T-helper 17 cell (primary cell): Measurements from ENCODE around the gene DIP2C. TPM values are rescaled to one million over a fixed set of nuclear protein-coding genes. Genes with fewer than 3 reads are reported as not detected.

ENCODE experiments used
- ATAC-seq: fragments of 150-1000 bp; cut with Tn5 transposase; 2 replicates; pipeline ENCODE4 v1.10.0; 2021; ENCODE audit warnings: mild to moderate bottlenecking, moderate library complexity
- DNase-seq, 3 donors: peaks; one replicate each; pipeline versions ENCODE4 v3.0.0 to v3.0.0-alpha.2; 2020 to 2021
- H3K9me3 ChIP-seq: one replicate; pipeline ENCODE4 v1.7.0; 2013; ENCODE audit warnings: low read length, mild to moderate bottlenecking; ENCODE audit not compliant: control insufficient read depth, poor library complexity, severe bottlenecking
- H3K27ac Mint-ChIP-seq: one replicate; pipeline ENCODE4 v1.8.0; 2022; ENCODE audit warnings: mild to moderate bottlenecking, moderate library complexity, mixed read lengths
- H3K27me3 Mint-ChIP-seq: one replicate; pipeline ENCODE4 v1.8.0; 2022; ENCODE audit warnings: mixed read lengths
- H3K36me3 Mint-ChIP-seq: one replicate; pipeline ENCODE4 v1.8.0; 2022; ENCODE audit warnings: low read depth, mixed read lengths
- H3K4me1 Mint-ChIP-seq: one replicate; pipeline ENCODE4 v1.8.0; 2022; ENCODE audit warnings: mild to moderate bottlenecking, mixed read lengths
- H3K4me3 Mint-ChIP-seq: one replicate; pipeline ENCODE4 v1.8.0; 2022; ENCODE audit warnings: mild to moderate bottlenecking, moderate library complexity, mixed read lengths
- total RNA-seq, 4 donors: library from RNA in 2 of 4; stranded (reverse) in 2 of 4; gene quantifications; one replicate each; pipeline ENCODE4 v1.2.3 and lab custom pipeline; 2022 to 2026

The DIP2C gene, protein sequence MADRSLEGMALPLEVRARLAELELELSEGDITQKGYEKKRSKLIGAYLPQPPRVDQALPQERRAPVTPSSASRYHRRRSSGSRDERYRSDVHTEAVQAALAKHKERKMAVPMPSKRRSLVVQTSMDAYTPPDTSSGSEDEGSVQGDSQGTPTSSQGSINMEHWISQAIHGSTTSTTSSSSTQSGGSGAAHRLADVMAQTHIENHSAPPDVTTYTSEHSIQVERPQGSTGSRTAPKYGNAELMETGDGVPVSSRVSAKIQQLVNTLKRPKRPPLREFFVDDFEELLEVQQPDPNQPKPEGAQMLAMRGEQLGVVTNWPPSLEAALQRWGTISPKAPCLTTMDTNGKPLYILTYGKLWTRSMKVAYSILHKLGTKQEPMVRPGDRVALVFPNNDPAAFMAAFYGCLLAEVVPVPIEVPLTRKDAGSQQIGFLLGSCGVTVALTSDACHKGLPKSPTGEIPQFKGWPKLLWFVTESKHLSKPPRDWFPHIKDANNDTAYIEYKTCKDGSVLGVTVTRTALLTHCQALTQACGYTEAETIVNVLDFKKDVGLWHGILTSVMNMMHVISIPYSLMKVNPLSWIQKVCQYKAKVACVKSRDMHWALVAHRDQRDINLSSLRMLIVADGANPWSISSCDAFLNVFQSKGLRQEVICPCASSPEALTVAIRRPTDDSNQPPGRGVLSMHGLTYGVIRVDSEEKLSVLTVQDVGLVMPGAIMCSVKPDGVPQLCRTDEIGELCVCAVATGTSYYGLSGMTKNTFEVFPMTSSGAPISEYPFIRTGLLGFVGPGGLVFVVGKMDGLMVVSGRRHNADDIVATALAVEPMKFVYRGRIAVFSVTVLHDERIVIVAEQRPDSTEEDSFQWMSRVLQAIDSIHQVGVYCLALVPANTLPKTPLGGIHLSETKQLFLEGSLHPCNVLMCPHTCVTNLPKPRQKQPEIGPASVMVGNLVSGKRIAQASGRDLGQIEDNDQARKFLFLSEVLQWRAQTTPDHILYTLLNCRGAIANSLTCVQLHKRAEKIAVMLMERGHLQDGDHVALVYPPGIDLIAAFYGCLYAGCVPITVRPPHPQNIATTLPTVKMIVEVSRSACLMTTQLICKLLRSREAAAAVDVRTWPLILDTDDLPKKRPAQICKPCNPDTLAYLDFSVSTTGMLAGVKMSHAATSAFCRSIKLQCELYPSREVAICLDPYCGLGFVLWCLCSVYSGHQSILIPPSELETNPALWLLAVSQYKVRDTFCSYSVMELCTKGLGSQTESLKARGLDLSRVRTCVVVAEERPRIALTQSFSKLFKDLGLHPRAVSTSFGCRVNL (N-terminal part only)
- 1 to 10 TPM; 4.1 to 6.0 TPM for total RNA-seq
- 13.2 to 13.7 reads per million in 2 donors for total RNA-seq (lab: John Stamatoyannopoulos, UW)

DNA sequence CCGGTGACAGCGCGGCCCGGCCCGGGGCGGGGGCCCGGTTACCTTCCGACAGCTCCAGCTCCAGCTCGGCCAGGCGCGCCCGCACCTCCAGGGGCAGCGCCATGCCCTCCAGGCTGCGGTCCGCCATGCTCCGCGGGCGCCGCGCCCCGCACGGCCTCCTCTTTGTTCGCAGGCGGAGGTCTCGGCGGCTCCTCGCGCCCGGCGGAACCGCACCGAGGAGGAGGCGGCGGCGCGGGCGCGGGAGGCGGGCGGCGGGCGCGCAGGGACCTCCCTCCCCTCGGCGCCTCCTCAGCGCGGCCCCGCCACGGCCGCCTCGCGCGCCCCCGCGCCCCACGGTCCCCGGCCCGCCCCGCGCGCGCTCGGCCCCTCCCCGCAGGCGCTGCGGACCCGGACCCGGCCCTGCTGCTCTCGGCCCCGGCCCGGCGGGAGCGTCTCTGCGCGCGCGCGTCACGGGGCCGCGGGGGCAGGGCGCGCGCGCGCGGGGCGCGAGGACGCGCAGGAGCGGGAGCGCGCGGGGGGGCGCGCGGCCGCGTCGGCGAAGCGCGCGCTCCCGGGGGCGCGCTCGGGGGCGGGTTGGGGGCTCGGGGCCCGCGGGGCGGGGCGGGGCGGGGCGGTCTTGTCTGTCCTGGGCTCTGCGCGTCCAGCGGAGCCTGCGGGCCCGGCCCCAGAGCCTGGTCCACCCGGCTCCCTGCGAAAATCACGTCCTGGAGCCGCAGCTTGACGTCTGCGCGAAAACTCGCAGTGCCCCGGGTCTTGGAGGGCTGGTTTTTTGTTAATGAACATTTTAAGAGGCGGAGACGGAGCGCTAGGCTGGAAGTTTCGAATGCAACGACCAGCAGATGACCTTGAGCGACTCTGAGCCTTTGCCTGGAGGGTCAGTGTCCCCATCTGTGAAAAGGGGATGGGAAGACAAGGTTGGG lies at the start of gene DIP2C:
TSS of gene DIP2C (minus strand) at position 217 of the 920 bp plus-strand sequence. CDS start at position 127, 90 bp downstream.
- no peaks in the 10 kb centered on the region for H3K9me3 ChIP-seq
- Mint-ChIP-seq H3K4me1 (peaks cover 10% of the 10 kb centered on the region), H3K27ac (no peak within 1 kb of the TSS), H3K4me3 (peak within 1 kb of the TSS; percentile 81), H3K36me3 (peaks cover 3% of the 10 kb centered on the region), H3K27me3 (peaks cover 55% of the 10 kb centered on the region)
- DNase-seq: no peak
- ATAC-seq: peak; percentile 23

- no peaks in the 10 kb centered on the region for H3K4me1 Mint-ChIP-seq
- H3K4me3 Mint-ChIP-seq: no peak overlapping the region
- no peak for DNase-seq
- H3K27ac Mint-ChIP-seq: no peak overlapping the region
- H3K27me3 Mint-ChIP-seq: no peaks in the 10 kb centered on the region
- no peaks in the 10 kb centered on the region for H3K9me3 ChIP-seq
- H3K36me3 Mint-ChIP-seq: no peaks in the 10 kb centered on the region
- no peak for ATAC-seq
Measured at GRCh38 chr10:734481-734880, 45.0 kb upstream of the DIP2C start.

DNA sequence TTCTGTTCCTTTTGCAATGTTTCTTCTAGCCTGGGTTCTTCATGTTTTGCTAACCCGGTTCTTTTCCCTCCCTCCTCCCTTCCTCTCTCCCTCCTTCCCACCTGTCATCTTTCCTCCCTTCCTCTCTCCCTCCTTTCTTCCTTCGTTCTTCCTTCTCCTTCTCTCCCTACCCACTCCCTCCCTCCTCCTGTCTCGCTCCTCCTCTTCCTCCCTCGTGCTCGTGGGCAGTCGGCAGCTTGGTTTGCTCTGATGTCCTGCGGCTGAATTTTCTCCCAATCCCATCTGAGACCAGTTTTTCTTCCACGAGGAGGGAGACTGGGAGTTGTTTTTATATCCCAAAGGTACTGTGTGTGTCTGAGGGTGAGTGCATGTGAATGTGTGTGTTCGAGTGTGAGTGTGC lies 43.6 kb upstream of the DIP2C start:
- Mint-ChIP-seq H3K27ac (no peak overlapping the region), H3K27me3 (no peaks in the 10 kb centered on the region), H3K4me1 (no peaks in the 10 kb centered on the region), H3K36me3 (no peaks in the 10 kb centered on the region), H3K4me3 (no peak overlapping the region)
- no peak for ATAC-seq
- no peaks in the 10 kb centered on the region for H3K9me3 ChIP-seq
- no peak for DNase-seq

GRCh38 chr10:729213-729612 lies 39.7 kb upstream of the DIP2C start:
- Mint-ChIP-seq H3K27ac (no peak overlapping the region), H3K27me3 (no peaks in the 10 kb centered on the region), H3K36me3 (no peaks in the 10 kb centered on the region), H3K4me1 (no peaks in the 10 kb centered on the region), H3K4me3 (no peak overlapping the region)
- ATAC-seq (no peak), DNase-seq (no peak)
- no peaks in the 10 kb centered on the region for H3K9me3 ChIP-seq

DNA sequence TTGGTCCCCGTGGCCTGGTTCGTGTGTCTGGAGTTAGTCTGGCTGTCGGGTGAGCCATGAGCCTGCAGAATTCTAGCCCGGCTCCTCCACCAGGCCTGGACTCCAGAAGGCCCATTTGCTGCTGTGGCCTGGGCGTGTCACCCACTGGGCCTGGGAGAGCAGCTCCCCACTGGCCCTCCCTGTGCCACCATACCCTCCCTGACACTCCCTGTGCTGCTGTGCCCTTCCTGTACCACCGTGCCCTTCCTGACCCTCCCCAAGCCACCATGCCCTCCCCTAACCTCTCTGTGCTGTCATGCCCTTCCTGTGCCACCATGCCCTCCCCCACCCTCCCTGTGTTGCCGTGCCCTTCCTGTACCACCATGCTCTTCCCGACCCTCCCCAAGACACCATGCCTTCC lies 39.1 kb upstream of the DIP2C start:
- H3K4me1 Mint-ChIP-seq: no peaks in the 10 kb centered on the region
- DNase-seq (no peak), ATAC-seq (no peak)
- H3K27me3 Mint-ChIP-seq: no peaks in the 10 kb centered on the region
- no peaks in the 10 kb centered on the region for H3K9me3 ChIP-seq
- no peak overlapping the region for H3K27ac Mint-ChIP-seq
- peak overlapping the region; percentile 41 for H3K4me3 Mint-ChIP-seq
- H3K36me3 Mint-ChIP-seq: no peaks in the 10 kb centered on the region

- Mint-ChIP-seq H3K36me3 (no peaks in the 10 kb centered on the region), H3K4me3 (no peak overlapping the region), H3K27ac (no peak overlapping the region), H3K27me3 (no peaks in the 10 kb centered on the region), H3K4me1 (no peaks in the 10 kb centered on the region)
- ATAC-seq (no peak), DNase-seq (no peak)
- H3K9me3 ChIP-seq: no peaks in the 10 kb centered on the region
Measured at GRCh38 chr10:727162-727790, 37.8 kb upstream of the DIP2C start.

GRCh38 chr10:725786-726185 lies 36.3 kb upstream of the DIP2C start:
- Mint-ChIP-seq H3K4me3 (no peak overlapping the region), H3K36me3 (no peaks in the 10 kb centered on the region), H3K27ac (no peak overlapping the region), H3K27me3 (peaks cover 1% of the 10 kb centered on the region), H3K4me1 (no peaks in the 10 kb centered on the region)
- H3K9me3 ChIP-seq: no peaks in the 10 kb centered on the region
- no peak for ATAC-seq
- no peak for DNase-seq

- no peak overlapping the region for H3K27ac Mint-ChIP-seq
- no peaks in the 10 kb centered on the region for H3K4me1 Mint-ChIP-seq
- no peaks in the 10 kb centered on the region for H3K9me3 ChIP-seq
- no peak for ATAC-seq
- DNase-seq: no peak
- H3K27me3 Mint-ChIP-seq: peaks cover 6% of the 10 kb centered on the region
- no peaks in the 10 kb centered on the region for H3K36me3 Mint-ChIP-seq
- H3K4me3 Mint-ChIP-seq: no peak overlapping the region
Measured at GRCh38 chr10:725302-725701, 35.8 kb upstream of the DIP2C start.

GRCh38 chr10:723973-724372 lies 34.5 kb upstream of the DIP2C start:
- Mint-ChIP-seq H3K36me3 (no peaks in the 10 kb centered on the region), H3K27ac (no peak overlapping the region), H3K27me3 (peaks cover 13% of the 10 kb centered on the region), H3K4me1 (no peaks in the 10 kb centered on the region), H3K4me3 (no peak overlapping the region)
- DNase-seq (no peak), ATAC-seq (no peak)
- H3K9me3 ChIP-seq: no peaks in the 10 kb centered on the region

DNA sequence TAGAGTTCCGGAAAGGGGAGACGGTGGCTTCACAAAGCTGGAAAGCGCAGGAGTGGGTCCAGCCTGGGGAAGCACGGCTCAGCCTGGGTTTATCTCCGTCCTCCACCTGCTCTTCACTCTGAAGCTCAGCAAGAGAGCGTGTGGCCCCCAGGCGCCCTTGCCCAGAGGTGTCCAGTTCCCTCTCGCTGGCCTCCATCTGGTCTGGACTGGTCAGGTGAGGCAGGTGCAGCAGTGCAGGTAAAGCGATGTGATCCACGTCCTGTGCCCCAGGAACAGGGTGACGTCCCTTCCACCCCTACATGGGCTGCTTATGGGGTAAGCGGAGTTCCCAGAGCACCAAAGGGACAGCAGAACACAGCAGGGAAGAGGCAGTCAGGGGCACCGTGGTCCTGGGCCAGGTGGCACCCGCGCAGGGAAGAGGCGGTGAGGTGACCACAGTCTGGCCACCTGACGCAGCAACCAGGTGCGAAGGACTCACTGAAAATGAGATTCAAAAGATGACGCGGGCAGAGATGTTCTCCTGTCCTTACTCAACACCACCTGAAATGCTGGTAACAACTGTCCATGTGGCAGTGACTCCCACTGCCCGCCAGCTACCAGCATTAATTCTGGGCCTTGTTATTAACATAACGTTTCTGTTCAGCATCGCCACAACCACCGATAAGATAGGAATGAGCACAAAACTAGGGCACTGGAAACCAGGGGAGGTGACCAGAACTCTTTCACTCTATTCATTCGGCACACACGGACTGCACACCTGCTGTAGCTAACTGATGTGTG lies 33.0 kb upstream of the DIP2C start:
- Mint-ChIP-seq H3K4me3 (no peak overlapping the region), H3K36me3 (no peaks in the 10 kb centered on the region), H3K27me3 (peaks cover 13% of the 10 kb centered on the region), H3K27ac (no peak overlapping the region), H3K4me1 (no peaks in the 10 kb centered on the region)
- no peaks in the 10 kb centered on the region for H3K9me3 ChIP-seq
- ATAC-seq: no peak
- no peak for DNase-seq

DNA sequence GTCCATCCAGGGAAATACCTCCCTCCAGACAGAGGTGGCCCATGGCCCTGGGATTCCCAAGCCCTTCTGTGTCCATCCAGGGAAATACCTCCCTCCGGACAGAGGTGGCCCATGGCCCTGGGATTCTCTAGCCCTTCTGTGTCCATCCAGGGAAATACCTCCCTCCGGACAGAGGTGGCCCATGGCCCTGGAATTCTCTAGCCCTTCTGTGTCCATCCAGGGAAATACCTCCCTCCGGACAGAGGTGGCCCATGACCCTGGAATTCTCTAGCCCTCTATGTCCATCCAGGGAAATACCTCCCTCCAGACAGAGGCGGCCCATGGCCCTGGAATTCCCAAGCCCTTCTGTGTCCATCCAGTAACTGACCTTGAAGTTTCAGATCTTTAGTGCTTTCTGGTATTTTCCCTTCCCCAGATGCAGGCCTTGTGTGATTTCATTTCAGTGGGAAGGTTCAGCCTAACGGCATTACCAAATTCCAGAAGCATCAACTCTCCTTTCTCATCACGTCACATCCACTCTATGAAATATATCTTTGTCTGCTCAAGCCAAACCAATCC lies 28.8 kb upstream of the DIP2C start:
- no peaks in the 10 kb centered on the region for H3K4me1 Mint-ChIP-seq
- peaks cover 13% of the 10 kb centered on the region for H3K27me3 Mint-ChIP-seq
- H3K9me3 ChIP-seq: no peaks in the 10 kb centered on the region
- DNase-seq: no peak
- no peak for ATAC-seq
- H3K4me3 Mint-ChIP-seq: no peak overlapping the region
- no peak overlapping the region for H3K27ac Mint-ChIP-seq
- no peaks in the 10 kb centered on the region for H3K36me3 Mint-ChIP-seq
